NCI-H1105 treated with DMSO at 0.1 percent for 48 hours (cell line): ENCODE results near the gene MPPED2.

Experiments used
- DNase-seq: peaks from one replicate; lab custom pipeline; 2025; lab: John Stamatoyannopoulos, UW

MPPED2 gene

DNA sequence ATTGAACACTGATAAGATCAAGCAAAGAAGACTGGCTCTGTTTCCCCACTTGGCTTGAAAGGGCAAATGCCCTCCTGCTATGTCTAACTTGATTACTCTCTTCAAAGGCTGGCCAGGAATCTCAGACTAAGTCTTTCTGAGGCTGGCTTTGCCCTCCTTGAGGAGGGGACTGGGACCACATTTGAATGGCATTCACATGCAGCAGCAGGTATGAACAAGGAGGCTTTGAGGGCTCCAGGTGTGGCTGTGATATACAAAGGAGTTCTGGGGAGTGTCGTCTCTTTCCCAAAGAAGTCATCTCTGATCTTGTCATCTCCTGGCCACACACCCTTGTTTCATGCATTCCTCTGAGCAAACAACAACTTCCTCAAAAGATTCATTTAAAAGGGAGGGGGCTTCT lies 132.4 kb downstream of the MPPED2 start:
- no peak for DNase-seq

DNA sequence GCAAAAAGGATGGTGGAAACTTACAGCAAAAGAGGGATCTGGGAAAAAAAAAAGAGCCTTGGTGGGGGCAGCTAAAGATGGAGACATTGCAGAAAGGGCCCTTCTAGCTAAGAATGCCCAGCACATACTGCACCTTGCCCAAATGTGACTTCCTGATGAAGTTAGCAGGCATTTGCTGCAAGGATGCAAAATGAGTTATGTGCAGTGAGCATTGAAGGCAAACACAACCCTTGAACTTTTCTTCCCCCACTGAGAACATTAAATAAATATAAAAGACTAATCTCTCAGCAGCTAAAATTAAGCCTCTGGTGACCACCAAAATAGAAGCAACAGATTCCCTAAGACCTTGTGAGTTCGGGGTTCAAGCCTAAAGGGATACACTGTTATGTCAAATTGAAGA lies 133.3 kb downstream of the MPPED2 start:
- no peak for DNase-seq

DNA sequence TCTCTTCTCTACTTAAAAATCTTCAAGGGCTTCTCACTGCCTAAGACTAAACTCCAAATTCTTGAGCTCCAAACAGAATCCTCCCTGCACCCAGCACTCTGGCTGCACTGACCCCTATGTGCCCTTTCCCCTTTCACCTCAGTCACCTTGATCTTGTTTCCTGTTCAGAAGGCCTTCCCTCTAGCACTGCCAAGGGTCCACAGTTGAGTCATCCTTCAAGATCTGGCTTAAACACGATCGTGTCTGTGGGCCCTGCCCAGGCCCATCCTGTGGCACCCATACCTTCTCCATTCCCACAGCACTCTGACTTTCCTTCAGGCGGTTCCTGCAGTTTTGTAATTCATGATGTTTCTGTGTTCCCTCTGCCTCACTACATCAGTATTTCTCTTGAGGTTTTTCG lies 134.0 kb downstream of the MPPED2 start:
- no peak for DNase-seq

DNA sequence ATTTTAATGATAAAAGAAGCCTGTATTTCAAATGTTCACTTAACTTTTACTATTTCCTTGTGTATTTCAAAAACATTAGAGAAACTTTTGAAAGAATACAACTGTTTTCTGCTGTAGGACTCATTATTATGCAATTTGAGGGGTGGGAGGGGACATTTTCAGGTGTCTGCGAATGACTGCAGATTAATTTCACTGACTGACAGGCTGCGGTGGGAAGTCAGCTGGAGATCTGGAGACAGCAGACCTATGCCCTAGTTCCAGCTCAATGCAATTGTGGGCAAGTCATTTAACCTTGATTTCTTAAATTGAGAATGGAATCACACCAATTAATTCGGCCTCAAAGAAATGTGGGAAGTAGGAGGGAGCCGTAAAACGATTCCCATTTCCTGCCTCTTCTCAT lies 134.5 kb downstream of the MPPED2 start:
- no peak for DNase-seq

DNA sequence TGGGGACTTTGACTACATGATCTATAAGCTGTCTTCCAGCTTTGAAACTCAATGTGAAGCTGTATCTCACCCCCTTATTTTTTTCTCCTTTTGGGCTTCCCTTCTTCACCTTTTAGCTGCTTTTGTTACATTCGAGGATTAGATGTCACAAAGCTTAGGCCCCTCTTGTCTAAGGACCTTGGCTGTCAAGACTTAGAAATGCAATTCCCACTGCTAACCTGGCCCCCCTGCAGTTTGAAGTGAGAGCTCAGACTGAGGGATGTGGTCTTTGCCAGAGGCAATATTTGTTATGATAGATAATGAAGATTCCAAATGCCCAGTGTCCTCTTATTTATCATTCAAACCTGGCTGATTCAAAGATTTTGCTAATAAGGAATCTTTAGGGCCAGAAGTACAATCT lies 135.0 kb downstream of the MPPED2 start:
- no peak for DNase-seq

DNA sequence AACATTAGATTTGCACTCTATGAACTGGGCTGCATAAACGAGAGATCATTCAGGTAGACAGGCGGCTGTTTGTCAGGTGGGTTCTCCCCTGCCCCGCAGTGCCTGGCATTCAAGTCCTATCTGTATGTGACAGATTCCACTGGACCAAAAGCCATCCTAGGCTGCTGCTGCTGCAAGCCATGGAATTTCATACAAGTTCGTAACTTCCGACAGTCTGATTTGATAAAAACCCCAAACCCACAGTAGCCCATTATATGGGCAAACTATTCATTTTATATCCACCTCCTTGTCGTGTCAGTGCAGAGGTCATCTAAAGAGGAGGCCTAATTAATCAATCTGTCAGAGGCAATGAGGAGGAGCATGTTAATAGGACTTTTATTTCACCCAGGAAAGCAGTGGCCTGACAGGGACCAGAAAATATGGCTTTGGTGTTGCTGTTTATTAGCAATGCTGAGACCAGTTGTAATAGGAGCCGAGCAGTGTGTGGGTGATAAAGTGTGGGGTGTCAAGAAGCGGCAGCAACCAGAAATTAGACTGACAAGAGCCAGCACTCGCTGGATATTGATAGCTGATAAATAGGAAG lies 139.0 kb downstream of the MPPED2 start:
- no peak for DNase-seq

DNA sequence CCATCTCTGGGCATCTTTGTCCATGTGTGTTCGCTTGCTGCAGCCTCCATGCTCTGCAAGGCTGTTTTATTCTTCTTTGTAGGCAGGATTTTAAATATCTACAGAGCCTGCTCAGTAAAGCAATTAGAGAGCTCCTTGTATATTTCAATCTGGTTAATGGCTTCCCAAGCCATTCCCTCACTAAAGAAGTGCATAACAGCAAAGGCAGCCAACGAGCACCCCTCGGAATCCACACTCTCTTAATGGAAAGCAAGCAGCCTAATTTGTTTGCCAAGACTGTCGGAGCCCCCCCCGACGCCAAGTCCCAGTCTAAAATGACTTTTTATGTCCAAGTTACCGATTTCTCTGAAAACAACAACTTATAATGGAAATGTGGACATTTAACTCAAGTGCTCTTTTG lies 139.6 kb downstream of the MPPED2 start:
- DNase-seq, result no peak

DNA sequence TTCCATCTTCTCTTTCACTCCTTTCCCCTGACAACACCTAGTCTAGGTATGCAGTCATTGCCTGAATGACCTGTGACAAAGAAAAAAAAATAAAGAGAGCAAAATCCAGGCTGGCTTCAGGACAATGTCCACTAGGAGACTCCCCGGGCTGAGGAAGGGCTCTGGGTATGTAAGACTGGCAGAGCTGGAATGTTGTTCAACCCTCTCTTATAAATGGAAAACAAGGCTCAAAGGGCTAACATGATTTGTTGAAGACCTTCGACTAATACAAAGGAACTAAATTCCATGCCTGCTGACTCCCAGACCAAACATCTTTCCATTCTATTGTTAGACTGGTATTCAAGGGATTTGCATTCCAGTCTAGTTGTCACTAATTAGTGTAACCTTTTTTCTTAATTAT lies 141.1 kb downstream of the MPPED2 start:
- DNase-seq, result no peak

DNA sequence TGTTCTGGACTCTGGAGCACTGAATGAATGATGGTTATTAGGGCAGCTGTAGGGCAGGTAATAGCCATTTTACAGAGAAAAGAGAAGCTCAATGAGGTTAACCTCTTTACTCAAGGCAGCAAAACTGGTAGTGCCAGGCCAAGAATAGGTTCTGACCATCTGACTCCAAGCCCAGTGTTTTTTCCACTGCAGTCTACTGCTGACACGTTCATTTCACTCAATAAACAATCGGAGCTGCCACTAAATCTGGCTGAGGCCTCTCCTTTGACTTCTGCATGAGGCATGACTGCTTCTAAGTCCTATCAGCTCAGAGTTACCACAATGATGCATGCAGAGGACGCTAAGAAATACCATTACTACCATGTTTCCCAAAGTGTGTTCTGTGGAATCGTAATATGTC lies 145.6 kb downstream of the MPPED2 start:
- DNase-seq, result no peak

DNA sequence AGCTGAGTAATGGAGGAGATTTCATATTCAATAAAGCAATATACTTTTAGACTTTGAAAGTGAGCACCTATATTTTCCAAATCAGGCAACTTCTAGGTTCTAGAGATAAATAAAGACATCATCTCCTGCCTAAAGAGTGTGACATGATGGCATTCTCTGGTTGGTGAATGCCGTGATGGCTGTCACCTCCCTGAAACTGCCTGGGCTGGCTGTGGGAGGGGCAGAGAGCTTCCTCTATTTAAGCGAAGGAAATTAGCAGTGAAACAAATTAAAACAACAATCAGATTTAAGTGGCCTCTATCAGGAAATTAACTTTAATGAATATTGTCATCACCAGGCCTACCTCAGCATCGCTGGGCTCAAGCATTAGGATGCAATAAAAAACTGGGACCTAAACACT lies 149.4 kb downstream of the MPPED2 start:
- DNase-seq, result no peak

DNA sequence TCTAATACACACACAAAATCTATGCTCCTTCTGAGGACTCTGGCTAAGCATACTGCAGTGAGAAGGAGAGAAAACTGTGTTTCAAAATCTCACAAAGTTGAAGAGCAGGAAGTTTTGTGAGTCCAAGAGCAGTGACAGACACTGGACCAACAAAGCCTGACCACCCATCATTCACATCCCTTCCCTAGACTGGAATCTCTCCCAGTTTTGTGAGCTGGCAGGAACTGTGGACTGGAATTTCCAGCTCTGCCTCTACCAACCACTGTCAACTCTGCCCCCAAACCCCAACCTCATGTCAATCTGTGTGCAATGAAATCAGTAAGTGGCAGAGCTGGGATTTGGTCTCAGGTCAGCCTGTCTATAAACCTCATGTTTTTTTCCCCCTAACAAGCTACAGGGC lies 150.7 kb downstream of the MPPED2 start:
- no peak for DNase-seq

DNA sequence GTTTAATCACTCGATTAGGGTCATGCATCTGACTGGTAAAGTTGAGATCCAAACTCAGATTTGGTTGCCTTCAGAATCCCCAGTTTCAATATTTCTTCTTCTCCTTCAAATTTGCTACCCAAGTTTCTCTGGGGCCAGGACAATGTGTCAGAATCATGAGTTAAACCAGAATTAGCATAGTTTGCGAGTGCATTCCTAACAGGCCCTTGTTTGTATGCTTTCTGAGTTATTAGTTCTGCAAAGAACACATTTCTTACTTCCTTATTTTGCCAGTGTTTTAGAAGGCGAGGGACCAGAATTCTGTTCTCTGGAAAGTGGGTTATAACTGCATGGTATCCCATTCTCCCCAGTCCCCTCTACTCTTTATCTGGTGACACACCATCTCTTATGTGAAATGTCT lies 151.3 kb downstream of the MPPED2 start:
- no peak for DNase-seq

DNA sequence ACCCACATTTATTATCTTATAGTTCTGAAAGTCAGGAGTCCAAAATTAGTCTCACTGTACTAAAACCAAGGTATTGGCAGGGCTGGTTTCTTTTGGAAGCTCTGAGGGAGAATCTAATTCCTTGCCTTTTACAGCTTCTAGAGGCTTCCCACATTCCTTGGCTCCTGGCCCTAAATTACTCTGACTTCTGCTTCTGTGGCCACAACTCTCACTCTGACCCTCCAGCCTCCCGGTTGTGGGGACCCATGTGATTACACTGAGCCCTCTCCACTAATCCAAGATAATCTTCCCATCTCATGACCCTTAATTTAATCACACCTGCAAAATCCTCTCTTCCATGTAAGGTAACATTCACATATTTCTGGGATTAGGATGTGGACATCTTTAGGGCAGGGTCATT lies 152.3 kb downstream of the MPPED2 start:
- no peak for DNase-seq

DNA sequence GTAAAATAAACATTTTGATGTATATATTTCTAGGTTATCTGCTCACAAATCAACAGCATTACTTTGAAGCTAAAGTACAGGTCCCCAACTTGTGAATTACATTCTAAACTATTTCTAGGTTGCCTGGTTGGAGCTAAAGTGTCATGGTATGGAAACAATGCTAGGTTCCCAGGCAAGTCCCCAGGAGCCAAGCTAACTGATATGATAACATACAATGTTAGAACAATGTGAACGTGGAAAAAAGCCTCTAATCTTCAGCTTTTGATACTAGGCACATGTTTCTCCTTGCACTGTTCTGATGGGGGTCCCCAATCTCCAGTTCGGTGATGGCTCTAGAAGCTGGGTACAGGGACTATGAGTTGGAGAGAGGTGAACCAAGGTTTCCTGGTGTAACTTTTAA lies 153.4 kb downstream of the MPPED2 start:
- no peak for DNase-seq

DNA sequence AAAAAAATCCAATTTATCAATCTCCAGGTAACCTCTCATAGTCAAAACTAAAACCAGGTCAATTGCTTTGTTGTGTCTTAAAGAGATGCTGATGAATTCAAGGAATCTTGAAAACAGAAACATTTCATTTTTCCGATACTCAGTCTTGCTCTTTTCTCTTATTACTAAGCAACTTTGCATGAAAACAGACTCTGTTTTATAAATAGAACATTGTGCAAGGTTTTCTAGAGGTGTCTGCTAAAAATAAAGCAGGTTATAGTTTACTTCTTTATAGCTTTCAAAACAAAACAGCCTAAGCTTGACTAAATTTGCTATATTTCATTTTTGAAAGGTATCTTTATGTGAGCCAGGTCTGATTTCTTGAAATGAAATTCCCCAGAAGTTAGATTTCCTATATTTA lies 154.0 kb downstream of the MPPED2 start:
- no peak for DNase-seq

DNA sequence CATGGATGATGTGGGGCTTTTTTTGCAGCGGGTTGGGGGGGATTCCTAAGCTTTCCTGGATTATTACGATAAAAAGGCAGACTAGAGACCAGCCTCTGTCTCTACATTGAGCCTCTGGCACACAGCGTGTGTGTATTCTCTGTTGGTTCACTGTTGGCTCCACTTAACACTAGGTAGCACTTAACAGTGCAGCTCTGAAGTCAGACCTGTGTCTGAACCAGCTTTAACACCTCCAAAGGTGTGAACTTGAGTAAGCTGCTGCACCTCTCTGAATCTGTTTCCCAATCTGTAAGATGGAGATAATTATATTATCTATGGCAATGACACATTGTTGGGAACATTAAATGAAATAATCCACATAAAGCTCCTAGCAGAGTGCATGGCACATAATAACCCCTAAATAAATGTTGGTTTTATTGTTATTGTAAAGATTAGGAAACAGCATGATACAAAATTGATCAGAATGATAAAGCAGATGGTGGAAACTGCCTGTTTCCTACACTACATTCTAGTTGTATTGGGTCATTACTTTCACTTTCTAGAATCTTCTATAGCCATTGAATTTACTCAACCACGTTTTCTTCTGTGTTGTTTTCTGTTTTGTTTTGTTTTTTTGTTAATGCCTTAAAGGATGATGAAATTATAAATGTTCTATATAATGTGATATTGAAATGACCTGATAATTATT lies 154.9 kb downstream of the MPPED2 start:
- DNase-seq, result no peak

DNA sequence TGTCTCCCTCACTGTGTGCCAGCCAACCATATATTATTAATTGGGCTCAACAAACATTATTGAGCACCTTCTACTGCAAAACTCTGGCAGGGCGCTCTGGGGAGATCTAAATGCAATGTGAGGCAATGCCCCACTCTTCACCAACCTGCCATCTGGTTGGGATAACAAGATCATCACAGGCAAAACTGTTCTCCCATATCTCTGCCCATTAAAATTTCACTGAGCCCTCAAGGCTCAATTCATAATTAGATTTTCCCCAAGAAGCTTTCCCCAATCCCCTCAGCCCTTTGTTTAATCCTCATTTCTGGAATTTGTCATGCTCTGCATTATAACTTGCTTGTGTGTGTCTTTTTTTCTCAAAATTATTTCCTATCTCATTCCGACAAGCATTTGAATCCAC lies 156.6 kb downstream of the MPPED2 start:
- DNase-seq, result no peak

DNA sequence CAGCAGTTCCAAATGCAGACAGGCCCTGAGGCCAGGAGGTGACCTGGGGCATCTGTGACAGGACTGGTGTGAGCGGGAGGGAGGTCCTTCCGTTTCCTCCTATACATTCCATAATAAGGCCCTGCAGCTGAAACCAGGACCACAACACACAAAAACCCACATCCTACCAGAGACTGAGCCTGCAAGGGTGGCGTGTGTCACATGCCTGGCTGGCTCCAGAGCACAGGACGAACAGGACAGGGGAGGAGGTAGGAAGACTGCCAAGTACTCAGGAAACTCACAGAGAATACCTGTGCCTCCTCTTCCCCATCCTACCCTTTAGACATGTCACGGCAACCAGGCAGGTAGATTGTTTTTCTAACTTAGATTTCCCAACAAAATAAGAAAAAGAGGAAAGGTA lies 159.4 kb downstream of the MPPED2 start:
- no peak for DNase-seq

DNA sequence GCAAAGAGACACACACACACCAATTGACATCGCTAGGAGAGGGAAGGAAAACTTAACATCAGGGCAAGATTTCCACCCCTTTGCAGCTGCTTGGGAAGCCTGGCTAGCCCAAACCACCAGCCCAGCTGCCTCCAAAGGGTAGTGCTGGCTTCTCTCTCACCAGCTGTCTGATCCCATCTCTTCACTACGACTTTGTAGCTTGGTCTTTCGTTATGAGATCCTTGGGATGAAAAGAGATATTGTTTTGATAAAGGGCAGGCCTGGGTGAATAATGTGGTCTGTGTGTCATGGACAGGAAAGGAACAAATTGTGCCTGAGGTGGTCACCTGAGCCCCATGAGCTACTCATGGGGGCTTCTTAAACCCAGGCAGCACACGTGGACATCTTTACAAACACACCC lies 161.3 kb downstream of the MPPED2 start:
- no peak for DNase-seq

DNA sequence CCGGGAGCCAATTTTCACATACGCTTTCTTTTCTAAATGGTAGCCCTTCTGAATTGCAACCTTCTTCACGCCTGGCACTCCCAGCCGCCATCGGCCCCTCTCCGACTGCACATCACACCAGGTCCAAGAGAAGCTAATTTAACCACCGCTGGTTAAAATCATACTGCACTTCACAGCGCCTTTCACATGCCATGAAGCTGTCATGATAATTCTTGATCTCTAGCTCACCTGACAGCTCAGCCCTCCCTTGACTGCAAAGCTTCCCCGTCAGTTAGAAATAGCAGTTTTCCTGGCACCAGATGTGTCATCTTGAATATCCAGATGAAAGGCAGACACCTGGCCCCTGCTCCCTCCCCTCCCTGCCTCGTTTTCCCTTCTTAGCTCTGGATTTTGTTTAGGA lies 161.8 kb downstream of the MPPED2 start:
- DNase-seq, result no peak

DNA sequence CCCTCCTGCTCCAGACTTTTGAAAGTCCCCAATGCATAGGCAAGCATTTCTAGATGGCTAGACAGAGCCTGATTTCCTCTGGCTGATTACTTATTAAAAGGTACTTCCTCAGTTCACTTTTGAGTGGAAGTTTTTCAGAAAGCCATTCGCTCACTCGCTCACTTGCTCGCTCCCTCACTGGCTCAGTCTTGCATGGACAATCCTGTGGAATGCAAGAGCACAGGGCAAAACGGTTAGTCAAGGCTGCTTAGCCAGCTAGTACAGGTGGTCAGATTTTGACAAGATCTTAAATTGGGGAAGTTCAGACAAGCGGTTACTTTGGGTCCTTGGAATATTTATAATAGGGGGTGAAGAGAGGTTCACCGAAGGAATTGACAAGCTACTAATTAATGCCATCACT lies 162.3 kb downstream of the MPPED2 start:
- DNase-seq, result no peak

DNA sequence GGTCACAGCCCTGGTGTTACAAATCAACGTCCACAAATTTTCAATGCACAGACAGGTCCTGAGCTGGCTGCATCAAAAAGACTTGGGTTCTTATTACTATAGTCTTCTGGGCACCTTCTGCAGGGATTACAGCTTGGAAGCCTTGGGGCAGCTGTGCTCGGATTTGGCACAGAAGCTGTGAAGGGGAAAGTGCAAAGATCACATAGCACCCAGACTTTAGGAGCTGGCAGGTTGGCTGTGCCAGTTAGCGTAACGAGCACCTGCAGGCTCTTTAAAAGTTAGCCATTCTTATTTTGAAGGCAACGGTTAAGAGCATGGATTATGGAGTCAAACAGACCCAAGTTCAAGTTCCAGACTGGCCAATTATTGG lies 162.9 kb downstream of the MPPED2 start:
- no peak for DNase-seq

DNA sequence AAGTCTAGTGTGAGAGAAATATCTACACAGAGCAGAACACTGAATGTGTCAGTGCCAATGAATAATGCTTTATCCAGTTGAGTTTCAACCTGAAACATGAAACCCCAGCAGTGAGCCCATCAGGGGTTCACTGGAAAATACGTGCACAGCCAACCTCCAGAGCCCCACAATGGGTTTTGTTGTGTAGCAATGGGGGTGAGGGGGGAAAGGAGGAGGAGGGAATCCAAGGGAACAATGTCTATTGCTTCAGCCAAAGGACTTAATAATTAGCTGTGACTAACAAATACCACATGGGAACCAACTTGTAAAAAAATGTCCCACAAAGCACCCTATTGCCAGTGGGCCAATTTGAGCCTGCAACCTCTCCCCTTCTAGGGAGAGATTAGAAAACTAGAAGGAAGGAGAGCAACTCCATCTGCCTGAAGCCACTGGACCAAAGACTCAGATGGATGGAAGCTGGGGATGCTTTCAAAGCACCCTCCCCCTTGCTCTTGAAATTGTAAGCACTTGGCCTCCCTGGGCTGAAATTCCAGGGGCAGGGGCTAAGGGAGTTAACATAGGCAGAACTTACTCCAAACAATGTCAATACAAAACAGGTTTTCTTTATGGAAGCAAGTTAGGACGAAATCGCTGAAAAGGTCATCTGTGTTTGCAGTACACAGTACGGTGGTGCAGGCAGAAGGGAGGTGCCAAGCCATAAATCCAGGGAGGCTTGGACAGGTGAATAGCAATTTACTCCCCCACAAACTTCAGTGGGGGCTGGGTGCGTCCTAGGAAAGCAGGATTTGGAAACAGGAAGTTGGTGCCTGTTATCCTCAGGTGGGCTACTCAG lies 163.5 kb downstream of the MPPED2 start:
- DNase-seq, result no peak
